Inferior parietal cortex (tissue), 1 donor: Measurements from ENCODE around the gene FPGT.
"Not testable (repeated sequence)": the region's sequence is repeated elsewhere in the genome, so short reads cannot be mapped to it uniquely, and the experiment has no call there.

ENCODE experiments used
- DNase-seq: peaks from one replicate; pipeline ENCODE4 v3.0.0-alpha.2; 2016; ENCODE audit errors: extremely low spot score

FPGT gene

GRCh38 chr1:74197657-74198552, at the start of gene FPGT, which contains the start of gene LRRIQ3:
Gene FPGT (plus strand): TSS chr1:74198242. CDS start chr1:74198279, 37 bp downstream.
Gene LRRIQ3 (minus strand): TSS chr1:74198176. CDS start chr1:74183684, 14,492 bp downstream.
- peak; percentile 92 for DNase-seq

GRCh38 chr1:74160046-74160445, 38.0 kb upstream of the FPGT start:
- no peak for DNase-seq

GRCh38 chr1:74161497-74161896, 36.5 kb upstream of the FPGT start:
- DNase-seq = no peak

GRCh38 chr1:74162333-74162732, 35.7 kb upstream of the FPGT start:
- no peak for DNase-seq

- not testable (repeated sequence) for DNase-seq
Measured at GRCh38 chr1:74174423-74174822, 23.6 kb upstream of the FPGT start.

GRCh38 chr1:74180490-74180889, 17.6 kb upstream of the FPGT start:
- DNase-seq = no peak

- no peak for DNase-seq
Measured at GRCh38 chr1:74193908-74194307, 4.1 kb upstream of the FPGT start.

- DNase-seq = no peak
Measured at GRCh38 chr1:74195339-74195738, 2.7 kb upstream of the FPGT start.

- DNase-seq = no peak
Measured at GRCh38 chr1:74197255-74197654, 787 bp upstream of the FPGT start.

GRCh38 chr1:74199504-74199903, 1.5 kb downstream of the FPGT start:
- no peak for DNase-seq

- DNase-seq = no peak
Measured at GRCh38 chr1:74205266-74205665, 7.2 kb downstream of the FPGT start.

- no peak for DNase-seq
Measured at GRCh38 chr1:74215229-74215628, 17.2 kb downstream of the FPGT start.

- no peak for DNase-seq
Measured at GRCh38 chr1:74222701-74223100, 24.7 kb downstream of the FPGT start.

GRCh38 chr1:74223453-74223852, 25.4 kb downstream of the FPGT start:
- DNase-seq = no peak

GRCh38 chr1:74235153-74235552, 37.1 kb downstream of the FPGT start, which contains the start of gene TNNI3K:
Gene TNNI3K (plus strand): TSS chr1:74235387. CDS start chr1:74235452, 65 bp downstream.
- no peak for DNase-seq

GRCh38 chr1:74236440-74236839, 38.4 kb downstream of the FPGT start:
- DNase-seq = no peak

- DNase-seq = no peak
Measured at GRCh38 chr1:74237035-74237434, 39.0 kb downstream of the FPGT start.

- no peak for DNase-seq
Measured at GRCh38 chr1:74237787-74238186, 39.7 kb downstream of the FPGT start.

- no peak for DNase-seq
Measured at GRCh38 chr1:74245168-74245772, 47.2 kb downstream of the FPGT start.

GRCh38 chr1:74246315-74246714, 48.3 kb downstream of the FPGT start:
- DNase-seq = no peak

- no peak for DNase-seq
Measured at GRCh38 chr1:74247881-74248528, 50.0 kb downstream of the FPGT start.

GRCh38 chr1:74253243-74253824, 55.3 kb downstream of the FPGT start:
- DNase-seq = not testable (repeated sequence)
